HEK293T (cell line): Measurements from ENCODE around the gene DNAJC16.
"Not testable (repeated sequence)": the region's sequence is repeated elsewhere in the genome, so short reads cannot be mapped to it uniquely, and the experiment has no call there.

Experiments
- CTCF ChIA-PET: fragments of 350-600 bp; formaldehyde crosslinking; extraction: SDS; loops from one replicate; lab custom pipeline; 2021; ENCODE audit warnings: antibody characterized with exemption, inconsistent platforms; lab: Yijun Ruan, JAX
- POLR2A ChIA-PET: fragments of 350-600 bp; formaldehyde crosslinking; extraction: SDS; loops from one replicate; lab custom pipeline; 2020; ENCODE audit warnings: antibody characterized with exemption, inconsistent platforms; lab: Yijun Ruan, JAX
- DNase-seq: peaks from one replicate; pipeline ENCODE4 v3.0.0; 2012; ENCODE audit warnings: mixed read lengths; ENCODE audit errors: extremely low spot score
- ARNT ChIP-seq: fragments of 450-650 bp; IDR thresholded peaks from 2 replicates; pipeline ENCODE4 v1.6.1; 2017; ENCODE audit warnings: mild to moderate bottlenecking
- BHLHE40 ChIP-seq: fragments of 450-650 bp; IDR thresholded peaks from 2 replicates; pipeline ENCODE4 v1.6.1; 2016; ENCODE audit warnings: mild to moderate bottlenecking, moderate library complexity, borderline replicate concordance
- CTBP1 ChIP-seq: fragments of 450-650 bp; IDR thresholded peaks from 2 replicates; pipeline ENCODE4 v1.6.1; 2016; ENCODE audit warnings: borderline replicate concordance
- ELF4 ChIP-seq: fragments of 450-650 bp; IDR thresholded peaks from 2 replicates; pipeline ENCODE4 v1.6.1; 2017; ENCODE audit warnings: antibody characterized with exemption
- FOXA1 ChIP-seq: fragments of 450-650 bp; IDR thresholded peaks from 2 replicates; pipeline ENCODE4 v1.6.1; 2016; ENCODE audit warnings: mild to moderate bottlenecking
- FOXK2 ChIP-seq: fragments of 450-650 bp; IDR thresholded peaks from 2 replicates; pipeline ENCODE4 v1.6.1; 2016; ENCODE audit warnings: mild to moderate bottlenecking
- FOXM1 ChIP-seq: fragments of 450-650 bp; IDR thresholded peaks from 2 replicates; pipeline ENCODE4 v1.6.1; 2017; ENCODE audit warnings: mild to moderate bottlenecking, borderline replicate concordance
- HDGF ChIP-seq: fragments of 450-650 bp; IDR thresholded peaks from 2 replicates; pipeline ENCODE4 v1.6.1; 2017; ENCODE audit warnings: antibody characterized with exemption, borderline replicate concordance
- L3MBTL2 ChIP-seq: fragments of 450-650 bp; conservative IDR thresholded peaks from 2 replicates; pipeline ENCODE4 v1.6.1; 2016; ENCODE audit warnings: mild to moderate bottlenecking
- LEF1 ChIP-seq: fragments of 450-650 bp; IDR thresholded peaks from 2 replicates; pipeline ENCODE4 v1.6.1; 2017; ENCODE audit warnings: mild to moderate bottlenecking, borderline replicate concordance
- NFRKB ChIP-seq: fragments of 450-650 bp; IDR thresholded peaks from 2 replicates; pipeline ENCODE4 v1.6.1; 2016; ENCODE audit warnings: mild to moderate bottlenecking, moderate library complexity
- PKNOX1 ChIP-seq: fragments of 450-650 bp; IDR thresholded peaks from 2 replicates; pipeline ENCODE4 v1.6.1; 2016
- SP1 ChIP-seq: fragments of 450-650 bp; IDR thresholded peaks from 2 replicates; pipeline ENCODE4 v1.6.1; 2017
- SUZ12 ChIP-seq: fragments of 450-650 bp; IDR thresholded peaks from 2 replicates; pipeline ENCODE4 v1.6.1; 2016; ENCODE audit warnings: mild to moderate bottlenecking
- TARDBP ChIP-seq: fragments of 450-650 bp; IDR thresholded peaks from 2 replicates; pipeline ENCODE4 v1.6.1; 2016
- ZNF384 ChIP-seq: fragments of 450-650 bp; IDR thresholded peaks from 2 replicates; pipeline ENCODE4 v1.6.1; 2016

The DNAJC16 gene

GRCh38 chr1:15485636-15486035 is 41.0 kb upstream of the DNAJC16 start:
- CTCF ChIA-PET: no interaction called here
- TF ChIP-seq ARNT (no peak), FOXK2 (no peak), L3MBTL2 (no peak), HDGF (no peak), FOXA1 (no peak), SUZ12 (no peak), LEF1 (no peak), BHLHE40 (no peak), CTBP1 (no peak), NFRKB (no peak), ZNF384 (no peak), PKNOX1 (no peak), SP1 (no peak), FOXM1 (no peak), ELF4 (no peak)
- no peak for DNase-seq
- POLR2A ChIA-PET: no interaction called here

- POLR2A ChIA-PET, CTCF ChIA-PET, DNase-seq: not testable (repeated sequence)
These were observed 39.6 kb upstream of the DNAJC16 start for GRCh38 chr1:15486844-15487610.

- CTCF ChIA-PET: no interaction called here
- TF ChIP-seq ZNF384 (no peak), TARDBP (no peak), BHLHE40 (no peak), FOXK2 (no peak), NFRKB (no peak), HDGF (no peak)
These were observed 38.3 kb upstream of the DNAJC16 start for GRCh38 chr1:15488371-15488770.

GRCh38 chr1:15489052-15489736 is 37.5 kb upstream of the DNAJC16 start:
- ChIA-PET CTCF (no interaction called here), POLR2A (no interaction called here)
- DNase-seq: no peak
- no peak for TF ChIP-seq ZNF384
- TF ChIP-seq ARNT: no peak
- TF ChIP-seq CTBP1: no peak
- TF ChIP-seq BHLHE40: no peak
- no peak for TF ChIP-seq NFRKB
- no peak for TF ChIP-seq FOXK2
- no peak for TF ChIP-seq SUZ12
- TF ChIP-seq SP1: no peak
- TF ChIP-seq HDGF: no peak
- TF ChIP-seq PKNOX1: no peak
- no peak for TF ChIP-seq LEF1
- no peak for TF ChIP-seq FOXM1
- TF ChIP-seq FOXA1: no peak

More at GRCh38 chr1:15488371-15488770, 38.3 kb upstream of the DNAJC16 start:
- DNase-seq: no peak
- POLR2A ChIA-PET: no interaction called here

GRCh38 chr1:15491010-15491409 is 35.6 kb upstream of the DNAJC16 start:
- CTCF ChIA-PET, POLR2A ChIA-PET, DNase-seq: not testable (repeated sequence)

- DNase-seq: no peak
- TF ChIP-seq TARDBP (no peak), FOXK2 (no peak), CTBP1 (no peak), SP1 (no peak), L3MBTL2 (no peak), ARNT (no peak), FOXA1 (no peak), HDGF (no peak)
- ChIA-PET POLR2A (no interaction called here), CTCF (no interaction called here)
These were observed 34.1 kb upstream of the DNAJC16 start for GRCh38 chr1:15492596-15492995.

GRCh38 chr1:15493869-15494390 is 32.7 kb upstream of the DNAJC16 start:
- ChIA-PET POLR2A (no interaction called here), CTCF (no interaction called here)
- DNase-seq: no peak
- no peak for TF ChIP-seq HDGF
- TF ChIP-seq FOXA1: no peak
- no peak for TF ChIP-seq BHLHE40
- no peak for TF ChIP-seq LEF1
- TF ChIP-seq PKNOX1: no peak
- no peak for TF ChIP-seq FOXK2
- TF ChIP-seq L3MBTL2: no peak
